ENCODE measurements around the gene MIA2.

GRCh38 chr14:39381366-39381765 lies 147.7 kb downstream of the MIA2 start:
- TF ChIP-seq CTCF (IDR thresholded peaks at IDR 0.05) (no peak), ZFX (IDR thresholded peaks at IDR 0.05; ENCODE audit: borderline replicate concordance) (no peak)

Data from 22Rv1 (cell line).